CD4-positive, alpha-beta T cell treated with Interleukin-4 for 1 hour (primary cell): Measurements from ENCODE around the gene SIAH1.
A peak's percentile ranks its signal among the peaks of the same experiment; 100 is the strongest.
"Not testable (repeated sequence)": the region's sequence is repeated elsewhere in the genome, so short reads cannot be mapped to it uniquely, and the experiment has no call there.

ENCODE experiments used
- DNase-seq, 2 donors: peaks; one replicate each; pipeline ENCODE4 v3.0.0-alpha.2; 2020 to 2022

The SIAH1 gene

GRCh38 chr16:48385253-48386150 is at the start of gene SIAH1:
Gene SIAH1, minus strand, starts transcription at chr16:48385413. Its CDS starts 22,985 bp downstream, at chr16:48362428.
- DNase-seq = peak; percentile 87 to 89

DNA sequence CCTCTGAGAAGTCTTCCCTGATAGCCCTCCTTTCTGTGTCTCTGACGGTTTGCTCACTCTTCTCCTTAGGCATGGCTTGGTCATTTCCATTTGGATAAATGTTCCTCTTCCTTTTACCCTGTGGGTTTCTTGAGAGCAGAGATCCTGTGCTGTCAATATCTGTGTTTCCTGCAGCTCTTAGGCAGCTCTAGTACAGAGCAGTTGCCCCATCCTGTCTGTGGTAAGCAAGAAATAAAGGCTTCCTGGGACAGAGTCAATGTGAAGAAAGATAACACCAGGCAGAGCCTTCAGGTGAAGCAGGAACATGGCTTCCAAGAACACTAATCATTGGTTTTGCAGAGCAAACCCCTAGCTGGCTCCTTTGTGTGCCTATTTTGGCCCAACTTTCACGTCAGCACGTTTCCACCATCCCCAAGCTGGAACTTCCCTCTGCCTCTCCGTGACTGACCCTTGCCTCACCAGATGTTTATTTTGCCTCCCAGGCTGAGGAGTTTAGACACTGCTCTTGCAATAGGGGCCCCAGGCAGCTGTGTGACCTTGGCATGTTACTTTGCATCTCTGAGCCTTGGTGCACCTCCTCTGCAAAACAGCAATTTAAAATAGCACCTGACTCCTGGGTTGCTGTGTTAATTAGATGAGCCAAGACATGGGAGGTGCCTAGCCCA is 49.6 kb upstream of the SIAH1 start:
- DNase-seq = peak in 1 of 2 donors; percentile 22

- no peak for DNase-seq
These were observed 48.8 kb upstream of the SIAH1 start for GRCh38 chr16:48433850-48434530.

GRCh38 chr16:48433116-48433849 is 48.1 kb upstream of the SIAH1 start:
- no peak for DNase-seq

DNA sequence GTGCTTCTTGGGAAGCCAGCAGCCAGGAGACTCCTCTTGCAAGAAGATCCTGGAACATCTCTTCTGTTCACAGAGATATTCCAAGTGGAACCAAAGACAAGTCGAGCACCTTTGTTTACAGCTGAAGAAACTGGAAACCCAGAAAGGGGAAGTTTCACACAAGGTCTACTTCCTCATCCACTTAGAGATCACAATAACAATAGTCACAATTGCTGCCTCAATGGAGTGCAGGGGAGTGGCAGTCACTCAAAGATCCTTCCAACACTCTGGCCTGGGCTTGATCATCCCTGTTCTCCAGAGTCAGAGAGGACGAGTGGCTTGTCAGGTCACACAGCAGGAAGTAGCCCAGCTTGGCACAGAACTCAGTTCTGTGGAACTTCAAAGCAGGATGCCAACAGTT is 46.9 kb upstream of the SIAH1 start:
- DNase-seq = peak in 1 of 2 donors; percentile 43

DNA sequence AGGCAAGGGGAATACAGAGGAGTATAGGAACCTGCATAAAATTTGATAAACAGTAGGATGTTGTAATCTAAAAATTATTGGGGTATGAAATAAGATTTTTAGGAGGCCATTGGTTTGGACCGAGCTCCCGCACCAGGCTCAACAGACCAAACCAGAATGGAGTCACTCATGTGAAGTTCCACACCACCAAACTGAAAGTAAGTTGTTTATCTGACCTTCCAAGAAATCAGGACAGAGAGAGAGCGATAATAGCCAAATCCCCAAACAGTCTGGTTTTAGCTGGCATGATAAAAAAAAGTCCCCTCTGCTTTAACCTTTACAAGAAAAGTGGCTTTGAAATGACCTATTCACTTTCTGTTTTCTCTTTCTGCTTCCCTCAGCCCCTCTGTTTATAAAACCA is 45.7 kb upstream of the SIAH1 start:
- no peak for DNase-seq

DNA sequence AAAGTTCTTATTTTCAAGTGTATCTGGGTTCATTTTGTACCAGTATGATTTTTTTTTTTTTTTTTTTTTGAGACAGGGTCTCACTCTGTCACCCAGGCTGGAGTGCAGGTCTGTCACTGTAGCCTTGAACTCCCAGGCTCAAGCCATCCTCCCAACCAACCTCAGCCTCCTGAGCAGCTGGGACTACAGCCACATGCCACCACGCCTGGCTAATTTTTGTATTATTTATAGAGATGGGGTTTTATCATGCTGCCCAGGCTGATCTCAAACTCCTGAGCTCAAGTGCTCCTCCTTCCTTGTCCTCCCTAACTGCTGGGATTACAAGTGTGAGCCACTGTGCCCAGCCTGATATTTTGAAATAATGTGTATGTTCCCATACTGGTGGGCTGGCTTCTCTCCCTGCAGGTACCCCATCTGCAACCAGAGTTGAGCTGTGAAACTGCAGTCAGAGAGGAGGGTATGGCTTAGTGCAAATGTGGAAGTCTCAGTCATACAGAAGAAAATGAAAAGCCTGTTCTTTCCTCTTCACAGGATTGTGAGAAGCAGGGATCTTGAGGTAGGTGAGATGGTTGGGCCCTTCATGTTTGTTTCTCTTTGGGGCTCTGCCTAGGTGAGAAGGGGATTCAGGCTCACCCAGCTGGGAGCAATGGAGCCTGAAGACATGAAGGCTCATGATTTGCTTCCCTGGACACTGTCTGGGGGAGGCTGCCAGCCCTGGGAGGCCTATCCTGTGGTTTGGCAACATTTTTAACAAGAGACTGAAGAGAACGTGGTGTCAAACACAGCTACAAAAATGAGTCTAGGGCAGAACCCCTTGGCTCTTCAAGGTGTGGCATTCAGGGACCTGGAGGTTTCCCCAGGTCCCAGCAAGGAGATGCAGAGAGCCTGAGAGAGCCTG is 41.3 kb upstream of the SIAH1 start:
- no peak for DNase-seq

GRCh38 chr16:48422537-48422936 is 37.3 kb upstream of the SIAH1 start:
- DNase-seq = no peak

DNA sequence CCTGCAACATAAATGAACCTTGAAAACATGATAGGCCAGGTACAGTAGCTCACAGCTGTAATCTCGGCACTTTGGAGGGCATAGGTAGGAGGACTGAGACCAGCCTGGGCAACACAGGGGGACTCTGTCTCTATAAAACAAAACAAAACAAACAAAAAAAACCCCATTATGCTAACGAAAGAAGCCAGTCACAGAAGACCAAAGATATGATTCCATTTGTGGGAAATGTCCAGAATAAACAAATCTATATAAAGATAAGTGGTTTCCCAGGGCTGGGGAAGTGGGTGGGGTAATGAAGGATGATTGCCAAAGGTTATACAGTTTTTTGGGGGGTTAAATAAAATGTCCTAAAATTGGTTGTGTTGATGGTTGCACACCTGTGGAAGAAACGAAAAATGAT is 36.5 kb upstream of the SIAH1 start:
- DNase-seq = no peak

GRCh38 chr16:48420437-48420836 is 35.2 kb upstream of the SIAH1 start:
- no peak for DNase-seq

DNA sequence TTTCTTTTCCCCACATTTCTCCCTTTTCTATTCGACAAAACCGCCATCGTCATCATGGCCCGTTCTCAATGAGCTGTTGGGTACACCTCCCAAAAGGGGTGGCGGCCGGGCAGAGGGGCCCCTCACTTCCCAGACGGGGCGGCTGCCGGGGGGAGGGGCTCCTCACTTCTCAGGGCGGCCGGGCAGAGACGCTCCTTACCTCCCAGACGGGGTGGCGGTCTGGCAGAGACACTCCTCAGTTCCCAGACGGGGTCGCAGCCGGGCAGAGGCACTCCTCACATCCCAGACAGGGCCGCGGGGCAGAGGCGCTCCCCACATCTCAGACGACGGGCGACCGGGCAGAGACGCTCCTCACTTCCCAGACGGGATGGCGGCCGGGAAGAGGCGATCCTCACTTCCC is 31.4 kb upstream of the SIAH1 start:
- DNase-seq = not testable (repeated sequence)

GRCh38 chr16:48413272-48413671 is 28.1 kb upstream of the SIAH1 start:
- DNase-seq = no peak

DNA sequence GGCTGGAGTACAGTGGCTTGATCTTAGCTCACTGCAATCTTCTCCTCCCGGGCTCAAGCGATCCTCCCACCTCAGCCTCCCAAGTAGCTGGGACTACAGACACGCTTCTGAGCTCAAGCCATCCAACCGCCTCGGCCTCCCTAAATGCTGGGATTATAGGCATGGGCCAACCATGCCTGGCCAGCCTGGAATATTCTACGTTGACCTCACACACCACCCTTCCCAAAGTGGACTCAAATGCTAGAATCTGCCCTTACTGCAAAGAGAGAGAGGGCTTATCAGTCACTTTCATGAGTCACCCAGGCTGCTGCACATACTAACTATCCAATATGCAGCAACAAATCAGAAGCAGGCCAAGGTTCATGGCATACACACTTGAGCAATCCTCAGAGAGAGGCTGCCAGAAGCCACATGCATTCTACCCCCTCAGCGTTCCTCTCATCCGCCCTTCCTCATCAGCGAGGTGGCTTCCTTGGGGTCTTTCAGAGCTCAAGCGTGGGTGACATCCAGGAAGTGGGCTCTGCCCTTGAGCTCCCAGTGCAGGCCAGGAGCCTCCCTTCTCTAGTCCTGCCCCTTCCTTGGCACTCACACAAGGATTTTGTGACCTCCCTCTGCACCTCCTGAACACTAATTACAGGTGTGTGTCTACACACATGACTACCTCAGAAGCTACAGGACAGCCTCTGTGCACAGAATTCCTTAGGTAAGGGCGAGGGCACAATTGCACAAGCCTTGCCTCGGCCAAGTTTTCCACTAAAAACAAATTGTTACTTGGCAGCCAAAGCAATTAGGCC is 24.8 kb upstream of the SIAH1 start:
- DNase-seq = no peak

- DNase-seq = no peak
These were observed 23.5 kb upstream of the SIAH1 start for GRCh38 chr16:48408688-48409087.

GRCh38 chr16:48405907-48406306 is 20.7 kb upstream of the SIAH1 start:
- DNase-seq = no peak

DNA sequence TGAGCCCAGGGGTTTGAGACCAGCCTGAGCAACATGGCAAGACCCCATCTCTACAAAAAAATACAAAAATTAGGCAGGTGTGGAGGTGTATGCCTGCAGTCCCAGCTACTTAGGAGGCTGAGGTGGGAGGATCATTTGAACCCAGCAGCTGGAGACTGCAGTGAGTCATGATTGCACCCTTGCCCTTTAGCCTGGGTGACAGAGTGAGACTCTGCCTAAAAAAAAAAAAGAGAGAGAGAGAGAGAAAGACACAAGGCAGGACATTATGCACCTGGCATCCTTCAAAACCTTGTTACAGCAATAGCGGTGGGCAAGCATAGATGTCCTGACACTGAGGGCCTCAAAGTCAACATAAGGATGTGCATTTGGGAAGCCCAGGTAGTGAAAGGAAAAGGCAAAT is 19.9 kb upstream of the SIAH1 start:
- DNase-seq = no peak

- not testable (repeated sequence) for DNase-seq
These were observed 17.3 kb upstream of the SIAH1 start for GRCh38 chr16:48402547-48402946.

- DNase-seq = no peak
These were observed 10.2 kb upstream of the SIAH1 start for GRCh38 chr16:48395375-48395774.

DNA sequence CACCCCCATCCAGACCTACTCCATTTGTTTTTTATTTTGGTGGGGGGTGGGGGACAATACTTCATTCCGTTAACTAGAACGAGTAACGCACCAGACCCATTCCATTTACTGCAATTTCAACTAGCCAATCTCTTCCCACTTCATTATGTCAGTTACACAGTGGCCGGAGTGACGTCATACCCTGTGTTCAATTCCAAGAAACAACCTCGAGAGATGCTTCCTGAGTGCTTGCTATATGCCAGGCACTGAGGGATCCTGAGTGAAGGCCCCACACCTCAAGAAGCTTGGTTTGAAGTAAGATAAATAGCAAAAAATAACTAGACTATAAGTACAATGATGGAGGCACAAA is 9.1 kb upstream of the SIAH1 start:
- DNase-seq = no peak

- DNase-seq = no peak
These were observed 8.5 kb upstream of the SIAH1 start for GRCh38 chr16:48393485-48394354.
